GM18861 (cell line): ENCODE data around the gene RSU1.

Experiments used
- ATAC-seq: cut with Tn5 transposase; IDR thresholded peaks from one replicate; pipeline ENCODE4 v1.9.1; 2021; ENCODE audit not compliant: unreplicated experiment

RSU1 gene

GRCh38 chr10:16685551-16685950 is 131.7 kb downstream of the RSU1 start:
- no peak for ATAC-seq

GRCh38 chr10:16681521-16681920 is 135.7 kb downstream of the RSU1 start:
- ATAC-seq, result no peak

GRCh38 chr10:16679511-16679910 is 137.7 kb downstream of the RSU1 start:
- no peak for ATAC-seq

DNA sequence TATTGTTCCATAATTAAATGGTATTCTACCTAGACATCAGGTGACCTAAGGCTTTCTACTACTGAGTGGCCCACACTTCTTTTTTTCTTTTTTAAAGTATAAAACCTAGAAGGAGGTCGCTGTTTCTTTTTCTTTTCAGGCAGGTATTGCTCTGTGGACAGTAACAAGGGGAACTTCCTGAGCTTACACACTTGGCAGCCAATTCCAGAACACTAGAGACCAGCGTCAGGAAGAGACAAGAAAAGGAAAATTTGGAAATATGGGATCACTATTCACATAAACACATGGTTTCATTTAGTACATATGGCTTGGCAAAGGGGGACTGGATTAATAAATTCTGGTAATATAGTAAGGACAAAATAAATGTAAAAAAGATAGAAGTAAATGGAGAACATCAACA is 141.9 kb downstream of the RSU1 start:
- ATAC-seq, result no peak

GRCh38 chr10:16674147-16674703 is 143.0 kb downstream of the RSU1 start:
- no peak for ATAC-seq

- no peak for ATAC-seq
Measured at GRCh38 chr10:16673443-16673842, 143.8 kb downstream of the RSU1 start.

- ATAC-seq, result no peak
Measured at GRCh38 chr10:16663444-16663843, 153.8 kb downstream of the RSU1 start.

- ATAC-seq, result no peak
Measured at GRCh38 chr10:16662923-16663322, 154.3 kb downstream of the RSU1 start.

DNA sequence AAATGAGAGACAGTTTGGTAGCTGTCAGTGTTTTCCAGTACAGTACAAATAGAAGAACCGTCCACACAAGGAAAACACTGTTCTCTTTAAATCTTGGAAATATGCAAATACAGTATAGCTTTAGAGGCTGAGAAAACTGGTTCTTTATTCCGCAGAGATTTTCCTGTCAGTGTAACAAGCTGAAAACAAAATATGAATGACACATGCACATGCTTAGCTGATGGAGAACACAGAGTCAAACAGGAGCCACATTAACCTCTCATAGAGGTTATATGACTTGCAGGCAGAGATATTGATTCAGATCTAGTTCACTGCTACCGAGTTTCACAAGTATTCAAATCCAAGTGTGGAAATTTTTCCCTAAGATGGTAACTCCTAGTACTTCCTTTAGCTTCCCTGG is 160.3 kb downstream of the RSU1 start:
- no peak for ATAC-seq

DNA sequence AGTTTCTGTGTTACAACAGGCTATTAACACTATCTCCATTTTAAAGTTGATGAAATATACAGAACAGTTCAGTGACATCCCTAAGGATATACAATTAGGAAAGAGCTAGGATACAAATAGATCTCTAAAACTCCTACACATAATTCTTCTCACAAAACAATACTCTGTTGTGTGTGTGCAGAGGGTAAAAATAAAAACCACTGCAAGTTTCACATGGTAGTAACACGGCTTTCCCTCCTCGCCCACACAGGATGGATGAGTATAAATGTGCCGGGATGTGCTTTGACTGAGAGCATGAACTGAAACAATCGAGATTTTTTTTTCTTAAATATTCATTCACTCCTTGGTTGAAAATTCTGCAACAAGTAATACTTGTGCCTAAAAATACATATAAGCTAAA is 164.0 kb downstream of the RSU1 start:
- no peak for ATAC-seq

DNA sequence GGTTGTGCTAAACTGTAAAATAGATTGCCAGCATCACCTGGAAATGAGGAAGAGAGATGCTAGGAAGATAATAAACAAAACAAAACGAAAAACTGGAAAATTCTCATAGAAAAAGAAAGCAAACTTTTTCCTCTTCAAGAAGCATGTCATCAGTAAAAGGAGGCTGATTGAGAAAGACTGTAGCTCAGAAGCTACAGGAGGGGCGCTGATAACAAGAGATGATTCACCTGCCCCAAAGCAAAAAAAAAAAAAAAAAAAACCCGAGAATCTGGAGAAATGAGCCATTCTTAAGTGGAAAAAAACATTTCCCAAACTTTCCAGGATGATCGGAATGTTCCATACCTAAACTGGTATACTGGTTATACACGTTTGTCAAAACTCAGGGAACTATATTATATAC is 165.1 kb downstream of the RSU1 start:
- no peak for ATAC-seq

GRCh38 chr10:16649757-16650156 is 167.5 kb downstream of the RSU1 start:
- no peak for ATAC-seq

DNA sequence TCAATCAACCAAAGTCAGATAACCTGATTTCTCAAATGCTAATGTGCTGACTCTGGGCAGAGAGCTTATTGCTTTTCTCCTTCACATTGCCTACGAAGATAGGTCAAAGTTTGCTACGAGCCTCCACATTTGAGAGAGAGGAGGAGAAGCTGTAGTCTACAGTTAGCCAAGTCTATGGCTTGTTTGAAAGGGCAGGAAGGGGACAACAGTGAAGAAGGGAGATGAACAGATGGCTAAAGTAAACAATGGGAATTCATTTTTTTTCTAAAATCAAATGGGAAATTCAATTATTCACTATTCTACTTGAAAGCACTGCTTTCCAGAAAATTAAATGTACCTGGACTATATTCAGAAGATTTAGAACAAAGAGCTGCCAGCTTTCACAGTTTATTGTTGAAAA is 168.9 kb downstream of the RSU1 start:
- no peak for ATAC-seq

GRCh38 chr10:16646181-16647059 is 170.8 kb downstream of the RSU1 start:
- ATAC-seq, result no peak

- ATAC-seq, result no peak
Measured at GRCh38 chr10:16644146-16644545, 173.1 kb downstream of the RSU1 start.

DNA sequence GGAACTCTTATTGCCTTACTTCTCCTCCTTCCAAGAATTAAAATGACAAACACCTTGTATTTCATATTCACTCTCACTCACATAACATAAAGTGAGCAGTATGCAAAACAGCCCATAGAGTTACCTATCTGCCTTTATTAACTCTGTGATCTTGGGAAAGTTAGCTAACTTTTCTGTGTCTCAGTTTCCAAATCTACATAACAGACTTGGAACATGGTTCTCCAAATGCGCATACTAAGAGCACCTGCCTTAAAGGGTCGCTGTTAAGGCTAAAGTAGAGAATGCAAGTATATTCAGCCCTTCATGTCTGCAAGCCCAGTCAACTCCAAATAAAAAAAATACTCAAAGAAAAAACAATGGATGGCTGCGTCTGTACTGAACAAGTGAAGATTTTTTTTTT is 173.7 kb downstream of the RSU1 start:
- ATAC-seq, result no peak

GRCh38 chr10:16640153-16640552 is 177.1 kb downstream of the RSU1 start:
- no peak for ATAC-seq

DNA sequence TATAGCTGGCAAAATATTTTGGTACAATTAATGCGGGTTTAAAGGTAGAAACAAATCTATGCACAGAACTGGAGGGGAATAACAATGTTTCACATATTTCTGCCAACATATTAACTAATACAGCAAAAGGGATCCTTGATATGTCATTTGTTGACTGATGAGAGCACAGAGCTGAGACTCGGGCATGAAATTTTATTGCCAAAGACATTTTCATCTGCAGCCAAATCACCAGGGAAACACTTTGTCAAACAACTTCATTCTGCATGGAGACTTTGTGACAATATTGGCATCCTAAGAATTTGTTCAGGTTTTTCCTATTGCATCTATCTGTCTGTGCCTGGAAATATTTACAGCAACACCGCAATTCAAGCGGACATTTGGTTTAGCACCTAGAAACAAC is 177.8 kb downstream of the RSU1 start:
- ATAC-seq, result no peak

- no peak for ATAC-seq
Measured at GRCh38 chr10:16632996-16633395, 184.2 kb downstream of the RSU1 start.

DNA sequence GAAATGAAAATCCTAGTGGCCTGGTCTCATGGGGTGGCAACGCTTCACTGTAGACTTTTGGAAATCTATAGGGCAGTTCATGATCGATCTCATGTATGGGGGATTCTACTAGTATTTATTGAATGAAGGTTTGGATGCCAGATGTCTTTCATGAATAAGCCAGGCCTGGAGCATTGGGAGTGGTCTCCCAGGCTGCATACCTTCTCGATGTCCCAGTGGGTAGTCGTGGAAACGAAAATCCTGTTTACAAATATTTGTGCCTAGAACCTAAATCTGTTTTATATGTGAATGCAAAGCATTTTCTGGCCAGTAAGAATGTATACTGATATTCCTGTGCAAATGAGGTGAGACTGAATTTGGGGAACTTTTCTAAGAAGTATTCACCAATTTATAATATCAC is 190.5 kb downstream of the RSU1 start:
- ATAC-seq, result no peak

DNA sequence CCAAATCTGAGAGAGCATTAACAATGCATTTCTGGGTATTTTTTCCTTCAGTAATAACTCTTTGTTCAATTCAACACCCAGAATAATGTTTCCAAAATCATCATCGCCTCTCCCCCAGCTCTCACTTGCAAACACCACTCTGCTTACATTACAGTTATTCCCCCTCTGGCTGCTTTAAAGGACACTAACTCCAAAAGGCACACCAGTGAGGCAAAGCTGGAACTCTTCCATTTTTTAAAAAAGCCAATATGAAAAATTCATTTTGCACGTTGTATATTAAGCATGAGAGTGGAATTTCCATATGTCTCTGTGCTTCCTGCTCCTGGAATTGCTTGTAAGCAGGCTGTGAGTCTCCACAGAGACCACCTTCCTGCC is 204.3 kb downstream of the RSU1 start:
- ATAC-seq, result no peak

- no peak for ATAC-seq
Measured at GRCh38 chr10:16612115-16612980, 204.9 kb downstream of the RSU1 start.
